Measurements from ENCODE around the gene UGT8.

- TF ChIP-seq CTCF (IDR thresholded peaks at IDR 0.05; ENCODE audit: poor library complexity, severe bottlenecking): no peak
- no peak for TF ChIP-seq POLR2AphosphoS5 (IDR thresholded peaks at IDR 0.05)
- no peak for TF ChIP-seq RAD21 (conservative IDR thresholded peaks at IDR 0.05)
- no peak for TF ChIP-seq EZH2 (IDR thresholded peaks at IDR 0.05; ENCODE audit: borderline replicate concordance, insufficient read depth, low read length, poor library complexity, severe bottlenecking)
- TF ChIP-seq SMC3 (conservative IDR thresholded peaks at IDR 0.05; ENCODE audit: poor library complexity): no peak
- no peak for TF ChIP-seq EP300 (conservative IDR thresholded peaks at IDR 0.05; ENCODE audit: poor library complexity, severe bottlenecking)
- TF ChIP-seq, protein P1, sequence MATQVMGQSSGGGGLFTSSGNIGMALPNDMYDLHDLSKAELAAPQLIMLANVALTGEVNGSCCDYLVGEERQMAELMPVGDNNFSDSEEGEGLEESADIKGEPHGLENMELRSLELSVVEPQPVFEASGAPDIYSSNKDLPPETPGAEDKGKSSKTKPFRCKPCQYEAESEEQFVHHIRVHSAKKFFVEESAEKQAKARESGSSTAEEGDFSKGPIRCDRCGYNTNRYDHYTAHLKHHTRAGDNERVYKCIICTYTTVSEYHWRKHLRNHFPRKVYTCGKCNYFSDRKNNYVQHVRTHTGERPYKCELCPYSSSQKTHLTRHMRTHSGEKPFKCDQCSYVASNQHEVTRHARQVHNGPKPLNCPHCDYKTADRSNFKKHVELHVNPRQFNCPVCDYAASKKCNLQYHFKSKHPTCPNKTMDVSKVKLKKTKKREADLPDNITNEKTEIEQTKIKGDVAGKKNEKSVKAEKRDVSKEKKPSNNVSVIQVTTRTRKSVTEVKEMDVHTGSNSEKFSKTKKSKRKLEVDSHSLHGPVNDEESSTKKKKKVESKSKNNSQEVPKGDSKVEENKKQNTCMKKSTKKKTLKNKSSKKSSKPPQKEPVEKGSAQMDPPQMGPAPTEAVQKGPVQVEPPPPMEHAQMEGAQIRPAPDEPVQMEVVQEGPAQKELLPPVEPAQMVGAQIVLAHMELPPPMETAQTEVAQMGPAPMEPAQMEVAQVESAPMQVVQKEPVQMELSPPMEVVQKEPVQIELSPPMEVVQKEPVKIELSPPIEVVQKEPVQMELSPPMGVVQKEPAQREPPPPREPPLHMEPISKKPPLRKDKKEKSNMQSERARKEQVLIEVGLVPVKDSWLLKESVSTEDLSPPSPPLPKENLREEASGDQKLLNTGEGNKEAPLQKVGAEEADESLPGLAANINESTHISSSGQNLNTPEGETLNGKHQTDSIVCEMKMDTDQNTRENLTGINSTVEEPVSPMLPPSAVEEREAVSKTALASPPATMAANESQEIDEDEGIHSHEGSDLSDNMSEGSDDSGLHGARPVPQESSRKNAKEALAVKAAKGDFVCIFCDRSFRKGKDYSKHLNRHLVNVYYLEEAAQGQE (IDR thresholded peaks at IDR 0.05; ENCODE audit: borderline replicate concordance): no peak
- TF ChIP-seq TAF1 (IDR thresholded peaks at IDR 0.05; ENCODE audit: low read depth): no peak
- TF ChIP-seq MXI1 (conservative IDR thresholded peaks at IDR 0.05; ENCODE audit: poor library complexity, severe bottlenecking): no peak
These were observed 75.5 kb downstream of the UGT8 start for GRCh38 chr4:114674080-114674479.

Data from neural cell (in vitro differentiated cells).